ENCODE measurements around the gene PMIS2. TPM values are rescaled to one million over a fixed set of nuclear protein-coding genes. Genes with fewer than 3 reads are reported as not detected.

Gene PMIS2
- total RNA-seq, 1 experiment from 2014 or later, result not detected

GRCh38 chr19:35560677-35561076 is 25.3 kb upstream of the PMIS2 start:
- peaks cover 41% of the 10 kb centered on the region for H3K27me3 Mint-ChIP-seq (ENCODE audit: insufficient read depth, unreplicated experiment)
- no peak for DNase-seq (ENCODE audit: unreplicated experiment)
- H3K4me3 Mint-ChIP-seq (ENCODE audit: unreplicated experiment), result no peak overlapping the region
- H3K36me3 Mint-ChIP-seq (ENCODE audit: insufficient read depth, unreplicated experiment), result no peaks in the 10 kb centered on the region
- no TSS peak for BruUV-seq (replicated peaks)
- H3K4me1 Mint-ChIP-seq (ENCODE audit: insufficient read depth, unreplicated experiment), result no peaks in the 10 kb centered on the region
- no peaks in the 10 kb centered on the region for H3K9me3 Mint-ChIP-seq (ENCODE audit: unreplicated experiment)
- TF ChIP-seq, protein P1, sequence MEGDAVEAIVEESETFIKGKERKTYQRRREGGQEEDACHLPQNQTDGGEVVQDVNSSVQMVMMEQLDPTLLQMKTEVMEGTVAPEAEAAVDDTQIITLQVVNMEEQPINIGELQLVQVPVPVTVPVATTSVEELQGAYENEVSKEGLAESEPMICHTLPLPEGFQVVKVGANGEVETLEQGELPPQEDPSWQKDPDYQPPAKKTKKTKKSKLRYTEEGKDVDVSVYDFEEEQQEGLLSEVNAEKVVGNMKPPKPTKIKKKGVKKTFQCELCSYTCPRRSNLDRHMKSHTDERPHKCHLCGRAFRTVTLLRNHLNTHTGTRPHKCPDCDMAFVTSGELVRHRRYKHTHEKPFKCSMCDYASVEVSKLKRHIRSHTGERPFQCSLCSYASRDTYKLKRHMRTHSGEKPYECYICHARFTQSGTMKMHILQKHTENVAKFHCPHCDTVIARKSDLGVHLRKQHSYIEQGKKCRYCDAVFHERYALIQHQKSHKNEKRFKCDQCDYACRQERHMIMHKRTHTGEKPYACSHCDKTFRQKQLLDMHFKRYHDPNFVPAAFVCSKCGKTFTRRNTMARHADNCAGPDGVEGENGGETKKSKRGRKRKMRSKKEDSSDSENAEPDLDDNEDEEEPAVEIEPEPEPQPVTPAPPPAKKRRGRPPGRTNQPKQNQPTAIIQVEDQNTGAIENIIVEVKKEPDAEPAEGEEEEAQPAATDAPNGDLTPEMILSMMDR (IDR thresholded peaks at IDR 0.05; ENCODE audit: unreplicated experiment), result no peak
- ChIA-PET POLR2A (interaction anchor here (0.8 kb wide), 1 partner anchor 23 kb away, joined by 3 read pairs; no protein-coding TSS in a partner anchor), CTCF (interaction anchor here (2.6 kb wide), 1 partner anchor 12 kb away, joined by 15 read pairs; no protein-coding TSS in a partner anchor)
- no peak overlapping the region for H3K27ac Mint-ChIP-seq (ENCODE audit: low read depth, unreplicated experiment)
- intact Hi-C loops (cut with micrococcal nuclease), result no loop called here

DNA sequence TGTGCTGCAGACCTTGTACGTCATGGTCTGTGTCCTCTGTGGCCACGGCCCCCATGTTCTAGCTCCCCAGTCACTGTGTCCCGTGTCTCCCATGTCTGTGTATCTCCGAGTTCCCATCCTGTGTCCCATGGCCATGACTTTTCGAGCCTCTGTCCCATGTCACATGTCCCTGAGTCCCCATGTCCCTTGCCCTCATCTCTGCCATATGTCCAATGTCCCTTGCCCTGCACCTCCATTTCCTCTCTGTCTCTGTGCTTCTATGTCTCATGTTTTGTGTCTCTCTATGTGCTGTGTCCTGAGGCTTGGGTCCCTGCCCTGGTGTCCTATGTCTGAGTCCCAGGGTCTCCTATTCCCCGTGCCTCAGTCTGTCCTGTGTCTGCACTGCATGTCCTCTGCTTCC is 24.5 kb upstream of the PMIS2 start:
- no peak overlapping the region for H3K4me3 Mint-ChIP-seq (ENCODE audit: unreplicated experiment)
- peaks cover 41% of the 10 kb centered on the region for H3K27me3 Mint-ChIP-seq (ENCODE audit: insufficient read depth, unreplicated experiment)
- intact Hi-C loops (cut with micrococcal nuclease), result no loop called here
- H3K9me3 Mint-ChIP-seq (ENCODE audit: unreplicated experiment), result no peaks in the 10 kb centered on the region
- no TSS peak for BruUV-seq (replicated peaks)
- H3K36me3 Mint-ChIP-seq (ENCODE audit: insufficient read depth, unreplicated experiment), result no peaks in the 10 kb centered on the region
- ChIA-PET POLR2A (no interaction called here), CTCF (no interaction called here)
- TF ChIP-seq, protein P1 (IDR thresholded peaks at IDR 0.05; ENCODE audit: unreplicated experiment), result no peak
- no peak for DNase-seq (ENCODE audit: unreplicated experiment)
- no peak overlapping the region for H3K27ac Mint-ChIP-seq (ENCODE audit: low read depth, unreplicated experiment)
- H3K4me1 Mint-ChIP-seq (ENCODE audit: insufficient read depth, unreplicated experiment), result no peaks in the 10 kb centered on the region

- intact Hi-C loops (cut with micrococcal nuclease), result no loop called here
- POLR2A ChIA-PET, result interaction anchor here (0.6 kb wide), 1 partner anchor 104 kb away, joined by 3 read pairs; the partner anchor contains the start of gene UPK1A
- no TSS peak for BruUV-seq (replicated peaks)
- H3K36me3 Mint-ChIP-seq (ENCODE audit: insufficient read depth, unreplicated experiment), result no peaks in the 10 kb centered on the region
- H3K9me3 Mint-ChIP-seq (ENCODE audit: unreplicated experiment), result no peaks in the 10 kb centered on the region
- no peak overlapping the region for H3K27ac Mint-ChIP-seq (ENCODE audit: low read depth, unreplicated experiment)
- CTCF ChIA-PET, result no interaction called here
- H3K27me3 Mint-ChIP-seq (ENCODE audit: insufficient read depth, unreplicated experiment), result peaks cover 41% of the 10 kb centered on the region
- no peak for DNase-seq (ENCODE audit: unreplicated experiment)
- H3K4me3 Mint-ChIP-seq (ENCODE audit: unreplicated experiment), result no peak overlapping the region
- no peaks in the 10 kb centered on the region for H3K4me1 Mint-ChIP-seq (ENCODE audit: insufficient read depth, unreplicated experiment)
- TF ChIP-seq, protein P1 (IDR thresholded peaks at IDR 0.05; ENCODE audit: unreplicated experiment), result no peak
Measured at GRCh38 chr19:35562336-35562735, 23.6 kb upstream of the PMIS2 start.

DNA sequence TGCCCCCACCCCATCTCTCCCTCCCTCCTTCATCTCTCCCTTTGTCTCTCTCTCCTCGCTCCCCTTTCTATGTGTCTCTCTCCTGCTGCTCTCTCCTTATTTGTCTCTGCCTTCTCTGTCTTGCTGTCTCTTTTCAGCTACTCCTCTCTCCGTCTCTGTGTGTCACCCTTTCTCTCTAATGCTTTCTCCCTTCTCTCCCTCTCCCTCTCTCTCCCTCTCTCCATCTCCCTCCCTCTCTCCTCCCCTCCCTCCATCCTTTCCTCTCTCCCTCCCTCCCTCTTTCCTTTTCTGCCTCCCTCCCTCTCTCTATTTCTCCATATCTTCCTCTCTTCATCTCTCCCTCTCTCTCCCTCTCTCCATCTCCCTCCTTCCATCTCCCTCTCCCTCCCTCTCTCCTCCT is 23.2 kb upstream of the PMIS2 start:
- Mint-ChIP-seq H3K9me3 (ENCODE audit: unreplicated experiment) (no peaks in the 10 kb centered on the region), H3K4me1 (ENCODE audit: insufficient read depth, unreplicated experiment) (no peaks in the 10 kb centered on the region), H3K36me3 (ENCODE audit: insufficient read depth, unreplicated experiment) (no peaks in the 10 kb centered on the region), H3K27me3 (ENCODE audit: insufficient read depth, unreplicated experiment) (peaks cover 41% of the 10 kb centered on the region), H3K27ac (ENCODE audit: low read depth, unreplicated experiment) (no peak overlapping the region), H3K4me3 (ENCODE audit: unreplicated experiment) (no peak overlapping the region)
- ChIA-PET POLR2A (interaction anchor here (0.6 kb wide), 1 partner anchor 104 kb away, joined by 3 read pairs; the partner anchor contains the start of gene UPK1A), CTCF (interaction anchor here (0.7 kb wide), 1 partner anchor 13 kb away, joined by 3 read pairs; no protein-coding TSS in a partner anchor)
- BruUV-seq (replicated peaks), result no TSS peak
- no peak for DNase-seq (ENCODE audit: unreplicated experiment)
- TF ChIP-seq, protein P1 (IDR thresholded peaks at IDR 0.05; ENCODE audit: unreplicated experiment), result no peak
- intact Hi-C loops (cut with micrococcal nuclease), result no loop called here

Measured in MCF 10A (cell line).